Mononuclear cell (primary cell): ENCODE results near the gene CAPN7. TPM values are rescaled to one million over a fixed set of nuclear protein-coding genes. Genes with fewer than 3 reads are reported as not detected.
"Not testable (repeated sequence)": the region's sequence is repeated elsewhere in the genome, so short reads cannot be mapped to it uniquely, and the experiment has no call there.

ENCODE experiments used
- H3K27me3 ChIP-seq: 2 replicates; pipeline ENCODE4 v1.6.0; 2011; ENCODE audit warnings: low read length, control low read depth; ENCODE audit not compliant: insufficient read depth
- H3K4me1 ChIP-seq: 2 replicates; pipeline ENCODE4 v1.5.1; 2011; ENCODE audit warnings: mild to moderate bottlenecking, low read length, control low read depth; ENCODE audit not compliant: insufficient read depth
- H3K4me3 ChIP-seq: 2 replicates; pipeline ENCODE4 v1.5.1; 2011; ENCODE audit warnings: mild to moderate bottlenecking, low read length, moderate library complexity
- H3K9me3 ChIP-seq: 2 replicates; pipeline ENCODE4 v1.5.1; 2011; ENCODE audit warnings: low read depth, mild to moderate bottlenecking, control low read depth, low read length
- total RNA-seq: library from RNA; depleted of rRNA; stranded (reverse); fragments of >200 nt; gene quantifications from one replicate; pipeline ENCODE4 v1.2.3, GENCODE V29; 2012

The CAPN7 gene
- 111 TPM for total RNA-seq

DNA sequence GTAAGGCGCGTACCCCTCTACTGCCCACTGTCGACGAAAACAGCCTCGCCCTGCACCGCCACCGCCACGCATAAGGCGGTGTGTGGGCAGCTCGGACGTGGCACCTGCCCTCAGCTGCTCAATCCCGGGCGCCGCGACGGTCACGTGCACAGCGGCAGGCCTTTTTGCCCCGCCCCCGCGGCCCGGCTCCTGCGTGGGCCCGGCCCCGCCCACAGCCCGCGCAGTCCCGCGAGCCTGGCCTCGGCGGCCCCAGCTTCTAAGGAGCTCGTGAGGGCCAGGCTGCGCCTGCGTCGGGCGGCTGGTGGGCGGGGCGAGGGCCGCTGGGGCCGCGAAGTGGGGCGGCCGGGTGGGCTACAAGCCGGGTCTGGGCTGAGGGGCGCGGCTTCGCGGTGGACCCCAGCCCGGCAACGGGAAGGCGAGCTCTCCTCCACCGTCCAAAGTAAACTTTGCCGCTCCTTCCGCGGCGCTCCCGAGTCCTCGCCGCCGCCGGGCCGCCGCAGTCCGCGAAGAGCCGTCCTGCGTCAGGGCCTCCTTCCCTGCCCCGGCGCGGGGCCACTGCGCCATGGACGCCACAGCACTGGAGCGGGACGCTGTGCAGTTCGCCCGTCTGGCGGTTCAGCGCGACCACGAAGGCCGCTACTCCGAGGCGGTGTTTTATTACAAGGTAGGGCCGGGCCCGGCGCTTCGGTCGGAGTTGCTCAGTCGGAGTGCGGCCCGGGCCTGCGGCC is at the start of gene CAPN7:
Gene CAPN7, plus strand, starts transcription at position 313 of the 728 bp plus-strand sequence. Its CDS starts 250 bp downstream, at position 563.
- Histone ChIP-seq H3K27me3 (no peaks in the 10 kb centered on the region), H3K9me3 (no peaks in the 10 kb centered on the region), H3K4me1 (peaks cover 30% of the 10 kb centered on the region), H3K4me3 (peak within 1 kb of the TSS; percentile 95)

DNA sequence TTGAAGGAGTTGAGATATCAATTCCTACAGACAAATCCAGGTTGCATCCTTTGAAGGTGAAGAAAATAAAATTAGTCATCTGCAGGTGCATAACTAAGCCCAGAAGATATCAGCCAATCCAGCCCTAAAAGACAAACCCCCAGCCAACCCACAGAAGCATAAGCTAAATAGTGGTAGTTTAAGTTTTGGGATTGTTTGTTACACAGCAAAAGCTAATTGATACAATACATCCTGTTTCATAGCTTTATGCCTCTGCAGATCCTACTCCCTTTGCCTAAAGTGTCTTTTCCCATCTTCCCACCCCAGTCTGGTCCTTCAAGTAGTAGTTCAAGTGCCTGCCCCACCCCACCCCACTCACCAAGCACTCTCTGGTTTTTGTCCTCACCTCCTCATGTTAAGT is 48.6 kb upstream of the CAPN7 start:
- H3K9me3 ChIP-seq = no peaks in the 10 kb centered on the region
- no peaks in the 10 kb centered on the region for H3K4me1 ChIP-seq
- H3K4me3 ChIP-seq = no peak overlapping the region
- H3K27me3 ChIP-seq = peaks cover 37% of the 10 kb centered on the region

DNA sequence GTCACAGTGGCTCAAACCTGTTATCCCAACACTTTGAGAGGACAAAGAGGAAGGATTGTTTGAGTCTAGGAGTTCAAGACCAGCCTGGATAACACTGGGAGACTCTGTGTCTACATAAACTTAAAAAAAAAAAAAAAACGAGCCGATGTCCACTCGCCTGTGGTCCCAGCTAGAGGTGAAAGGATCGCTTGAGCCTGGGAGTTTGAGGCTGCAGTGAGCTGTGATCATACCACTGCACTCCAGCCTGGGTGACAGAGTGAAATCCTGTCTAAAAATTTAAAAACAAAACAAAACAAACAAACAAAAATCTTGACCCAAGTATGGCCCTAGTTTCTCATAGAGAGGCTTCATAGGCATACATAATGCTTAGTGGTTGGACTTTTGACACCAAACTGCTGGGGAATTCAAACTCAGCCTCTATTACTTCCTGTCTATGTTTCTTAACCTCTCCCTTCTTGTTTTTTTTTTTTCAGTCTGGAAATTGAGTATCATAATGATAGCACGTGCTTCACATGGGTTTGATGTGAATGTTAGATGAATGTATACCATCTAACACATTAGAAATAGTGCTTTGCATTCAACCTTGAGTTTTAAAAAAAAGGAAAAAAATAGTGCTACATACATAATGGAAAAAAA is 46.4 kb upstream of the CAPN7 start:
- H3K9me3 ChIP-seq = no peaks in the 10 kb centered on the region
- no peaks in the 10 kb centered on the region for H3K4me1 ChIP-seq
- no peak overlapping the region for H3K4me3 ChIP-seq
- peaks cover 25% of the 10 kb centered on the region for H3K27me3 ChIP-seq

DNA sequence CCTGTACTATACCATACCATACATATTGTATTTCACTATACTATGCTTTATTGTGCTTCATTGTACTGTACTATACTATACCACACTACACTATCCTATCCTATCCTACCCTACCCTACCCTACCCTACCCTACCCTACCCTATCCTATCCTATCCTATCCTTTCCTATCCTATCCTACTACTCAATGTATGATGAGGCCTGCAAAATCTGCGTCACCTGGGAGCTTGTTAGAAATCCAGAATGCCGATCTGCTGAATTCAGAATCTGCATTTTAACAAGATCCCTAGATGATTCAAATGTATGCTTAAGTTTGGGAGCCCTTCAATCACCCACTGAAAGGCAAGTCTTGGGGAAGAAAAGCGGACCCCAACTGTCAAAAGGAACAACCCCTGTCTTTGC is 45.4 kb upstream of the CAPN7 start:
- H3K27me3 ChIP-seq = peaks cover 17% of the 10 kb centered on the region
- H3K9me3 ChIP-seq = no peaks in the 10 kb centered on the region
- H3K4me3 ChIP-seq = no peak overlapping the region
- no peaks in the 10 kb centered on the region for H3K4me1 ChIP-seq

DNA sequence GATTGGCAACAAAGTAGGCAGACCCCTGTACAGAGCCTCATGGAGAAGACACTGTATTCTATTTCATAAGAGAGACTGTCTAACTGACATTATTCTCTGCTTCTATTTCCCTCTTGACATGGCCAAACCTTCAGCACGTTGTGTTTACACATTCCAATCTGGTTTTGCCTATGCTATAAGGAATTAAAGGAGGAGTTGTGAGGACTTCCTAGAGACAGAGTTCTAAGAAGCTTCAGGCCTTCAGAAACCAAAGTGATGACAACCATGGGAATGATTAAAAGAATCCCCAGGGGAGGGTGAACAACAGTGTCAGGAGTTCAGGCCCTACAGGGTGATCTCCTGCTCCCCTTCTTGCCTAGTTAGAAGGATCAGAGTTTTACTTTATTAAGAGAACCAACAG is 44.9 kb upstream of the CAPN7 start:
- Histone ChIP-seq H3K9me3 (no peaks in the 10 kb centered on the region), H3K4me1 (no peaks in the 10 kb centered on the region), H3K4me3 (no peak overlapping the region), H3K27me3 (peaks cover 12% of the 10 kb centered on the region)

DNA sequence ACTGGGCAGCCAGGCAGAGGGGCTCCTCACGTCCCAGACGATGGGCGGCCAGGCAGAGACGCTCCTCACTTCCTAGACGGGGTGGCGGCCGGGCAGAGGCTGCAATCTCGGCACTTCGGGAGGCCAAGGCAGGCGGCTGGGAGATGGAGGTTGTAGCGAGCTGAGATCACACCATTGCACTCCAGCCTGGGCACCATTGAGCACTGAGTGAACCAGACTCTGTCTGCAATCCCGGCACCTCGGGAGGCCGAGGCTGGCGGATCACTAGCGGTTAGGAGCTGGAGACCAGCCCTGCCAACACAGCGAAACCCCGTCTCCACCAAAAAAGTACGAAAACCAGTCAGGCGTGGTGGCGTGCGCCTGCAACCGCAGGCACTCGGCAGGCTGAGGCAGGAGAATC is 42.4 kb upstream of the CAPN7 start:
- not testable (repeated sequence) for H3K4me3 ChIP-seq, H3K9me3 ChIP-seq, H3K27me3 ChIP-seq, H3K4me1 ChIP-seq

DNA sequence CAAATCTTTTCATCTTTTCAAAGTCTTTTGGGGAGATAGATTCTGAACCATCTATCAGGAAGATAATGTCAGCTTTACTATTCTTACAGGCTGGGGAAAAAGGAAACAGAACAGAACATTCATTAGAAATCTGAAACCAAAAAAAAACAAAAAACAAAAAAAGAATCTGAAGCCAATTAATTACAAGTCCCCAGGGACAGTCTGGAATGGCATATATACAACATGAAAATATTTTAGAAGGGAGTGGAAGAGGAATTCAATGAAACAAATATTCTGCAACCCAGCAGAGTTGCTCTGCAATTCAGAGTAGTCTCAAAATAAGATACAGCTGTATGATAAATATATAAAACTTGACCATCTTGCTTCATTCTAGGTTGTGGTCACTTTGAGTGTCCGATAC is 41.7 kb upstream of the CAPN7 start:
- Histone ChIP-seq H3K4me3 (no peak overlapping the region), H3K27me3 (no peaks in the 10 kb centered on the region), H3K4me1 (no peaks in the 10 kb centered on the region), H3K9me3 (no peaks in the 10 kb centered on the region)

DNA sequence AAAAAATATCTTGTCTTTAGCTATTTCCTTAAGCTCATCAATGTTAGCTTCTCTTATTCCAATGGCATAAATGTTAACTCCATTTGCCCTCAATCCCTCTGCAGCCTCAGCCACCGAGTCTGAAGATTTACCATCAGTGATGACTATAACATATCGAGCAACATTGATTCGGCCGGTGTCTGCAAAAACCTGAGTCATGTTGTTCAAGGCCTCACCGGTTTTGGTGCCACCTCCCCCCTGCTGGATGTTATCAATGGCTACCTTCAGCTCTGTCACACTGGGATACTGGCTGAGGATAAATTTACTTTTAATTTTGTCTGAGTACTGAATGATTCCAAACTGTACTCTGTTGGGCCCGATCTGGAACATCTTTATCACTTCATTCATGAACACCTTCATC is 41.0 kb upstream of the CAPN7 start:
- Histone ChIP-seq H3K4me3 (no peak overlapping the region), H3K27me3 (no peaks in the 10 kb centered on the region), H3K4me1 (no peaks in the 10 kb centered on the region), H3K9me3 (no peaks in the 10 kb centered on the region)

DNA sequence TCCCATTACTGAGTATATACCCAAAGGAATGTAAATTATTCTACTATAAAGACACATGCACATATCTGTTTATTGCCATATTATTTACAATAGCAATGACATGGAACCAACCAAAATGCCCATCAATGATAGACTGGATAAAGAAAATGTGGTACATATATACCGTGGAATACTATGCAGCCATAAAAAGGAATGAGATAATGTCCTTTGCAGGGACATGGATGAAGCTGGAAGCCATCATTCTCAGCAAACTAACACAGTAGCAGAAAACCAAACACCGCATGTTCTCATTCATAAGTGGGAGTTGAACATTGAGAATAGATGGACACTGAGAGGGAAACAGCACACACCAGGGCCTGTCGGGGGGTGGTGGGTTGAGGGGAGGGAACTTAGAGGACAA is 39.7 kb upstream of the CAPN7 start:
- not testable (repeated sequence) for H3K9me3 ChIP-seq, H3K4me3 ChIP-seq, H3K4me1 ChIP-seq, H3K27me3 ChIP-seq

DNA sequence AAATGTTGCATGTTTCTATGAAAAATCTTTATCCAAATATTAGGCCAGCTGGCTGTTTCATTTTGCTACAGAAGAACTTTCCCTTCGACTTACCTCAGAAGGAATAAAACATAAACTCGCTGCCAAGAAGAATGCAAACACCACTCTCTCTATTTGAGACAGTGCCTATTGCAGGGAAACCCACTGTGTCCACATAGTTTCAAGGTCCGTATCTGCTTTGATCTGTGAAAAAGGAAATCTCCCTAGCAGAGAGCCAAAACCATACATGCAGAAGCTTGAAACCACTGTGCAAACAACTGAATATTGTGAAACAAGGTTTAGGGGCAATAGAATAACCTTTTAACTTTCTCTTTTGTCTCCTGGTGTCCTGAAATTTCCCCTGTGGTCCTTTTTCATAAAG is 35.0 kb upstream of the CAPN7 start:
- no peaks in the 10 kb centered on the region for H3K4me1 ChIP-seq
- H3K9me3 ChIP-seq = no peaks in the 10 kb centered on the region
- no peak overlapping the region for H3K4me3 ChIP-seq
- H3K27me3 ChIP-seq = peaks cover 4% of the 10 kb centered on the region

DNA sequence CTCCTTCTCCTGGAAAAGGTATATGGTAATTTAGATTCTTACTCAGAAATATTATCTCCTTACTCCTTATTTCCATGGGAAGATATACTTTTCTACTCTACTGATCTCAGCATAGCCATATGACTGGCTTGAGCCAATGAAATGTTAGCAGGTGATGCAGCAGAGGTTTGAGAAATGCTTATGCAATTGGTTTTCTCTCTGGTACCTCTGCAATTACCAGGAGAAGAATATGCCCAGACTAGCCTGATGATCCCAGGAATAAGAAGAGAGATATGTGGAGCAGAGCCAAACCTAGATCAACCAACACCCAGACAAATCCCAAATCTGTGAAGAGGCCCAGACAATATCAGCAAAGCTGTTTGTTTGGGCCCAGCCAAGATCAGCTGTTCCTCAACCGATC is 33.2 kb upstream of the CAPN7 start:
- H3K4me1 ChIP-seq = no peaks in the 10 kb centered on the region

DNA sequence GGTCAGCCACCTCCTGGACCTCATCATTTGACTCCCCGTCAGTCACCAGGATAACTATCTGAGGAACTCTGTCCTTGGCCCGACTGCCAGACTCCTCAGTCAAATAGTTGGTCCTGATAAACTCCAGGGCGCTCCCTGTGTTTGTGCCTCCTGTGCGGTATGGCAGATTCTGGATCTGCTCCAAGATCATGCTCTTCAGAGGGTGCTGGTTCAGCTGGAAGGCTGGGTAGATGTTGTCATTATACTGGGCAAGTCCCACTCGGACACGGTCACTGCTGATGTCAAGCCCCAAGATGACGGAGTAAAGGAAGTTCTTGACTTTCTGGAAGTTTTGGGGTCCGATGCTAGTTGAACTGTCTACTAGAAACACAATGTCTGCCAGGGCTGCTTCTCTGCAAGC is 31.1 kb upstream of the CAPN7 start:
- Histone ChIP-seq H3K27me3 (peaks cover 4% of the 10 kb centered on the region), H3K9me3 (no peaks in the 10 kb centered on the region), H3K4me1 (no peaks in the 10 kb centered on the region), H3K4me3 (no peak overlapping the region)

More for the DNA sequence above, 33.2 kb upstream of the CAPN7 start:
- Histone ChIP-seq H3K27me3 (peaks cover 4% of the 10 kb centered on the region), H3K4me3 (no peak overlapping the region), H3K9me3 (no peaks in the 10 kb centered on the region)

DNA sequence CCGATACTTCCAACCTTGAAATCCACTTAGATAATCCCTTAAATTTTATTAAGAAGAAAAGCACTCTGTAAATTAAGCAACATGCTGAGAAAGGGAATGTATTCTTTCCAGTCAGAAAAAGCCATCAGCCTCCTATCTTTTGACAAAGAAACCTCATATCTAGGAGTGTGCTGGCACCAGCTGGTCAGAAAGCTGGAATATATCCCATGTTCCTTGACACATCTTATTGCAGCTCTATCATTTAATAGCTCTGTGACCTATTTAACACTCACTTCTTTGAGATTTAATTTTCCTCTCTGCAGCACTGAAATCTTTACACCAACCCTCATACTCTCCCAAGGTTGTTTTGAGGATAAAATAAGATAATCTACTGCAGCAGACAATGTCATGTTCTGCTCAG is 30.4 kb upstream of the CAPN7 start:
- Histone ChIP-seq H3K27me3 (peaks cover 4% of the 10 kb centered on the region), H3K9me3 (no peaks in the 10 kb centered on the region), H3K4me3 (no peak overlapping the region), H3K4me1 (no peaks in the 10 kb centered on the region)

DNA sequence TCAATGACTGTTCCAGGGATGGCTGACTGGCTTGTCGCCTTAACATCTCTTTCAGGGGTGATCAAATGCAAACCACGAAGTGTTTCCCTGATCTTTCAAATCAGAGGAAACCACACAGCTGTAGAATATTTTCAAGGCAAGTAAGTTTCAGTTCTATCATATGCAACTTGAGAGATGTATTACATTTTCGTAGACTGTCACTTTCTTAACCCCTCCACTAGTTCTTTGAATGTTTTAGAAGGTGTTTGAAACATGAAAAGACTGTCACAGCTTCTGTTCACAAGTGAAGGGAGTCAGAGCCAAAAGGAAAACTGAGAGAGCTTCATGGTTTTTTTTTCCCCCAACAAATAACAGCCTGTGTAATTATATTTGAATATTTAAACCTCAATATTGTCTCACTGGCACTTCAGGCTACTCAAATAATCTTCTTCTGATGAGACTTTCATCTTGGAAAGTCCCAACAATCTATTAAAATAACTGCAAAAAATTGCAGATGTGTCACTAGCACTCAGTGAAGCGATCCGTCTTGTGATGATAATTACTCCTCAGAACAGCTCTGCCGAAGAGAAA is 25.9 kb upstream of the CAPN7 start:
- Histone ChIP-seq H3K4me3 (no peak overlapping the region), H3K27me3 (peaks cover 4% of the 10 kb centered on the region), H3K4me1 (no peaks in the 10 kb centered on the region), H3K9me3 (no peaks in the 10 kb centered on the region)

DNA sequence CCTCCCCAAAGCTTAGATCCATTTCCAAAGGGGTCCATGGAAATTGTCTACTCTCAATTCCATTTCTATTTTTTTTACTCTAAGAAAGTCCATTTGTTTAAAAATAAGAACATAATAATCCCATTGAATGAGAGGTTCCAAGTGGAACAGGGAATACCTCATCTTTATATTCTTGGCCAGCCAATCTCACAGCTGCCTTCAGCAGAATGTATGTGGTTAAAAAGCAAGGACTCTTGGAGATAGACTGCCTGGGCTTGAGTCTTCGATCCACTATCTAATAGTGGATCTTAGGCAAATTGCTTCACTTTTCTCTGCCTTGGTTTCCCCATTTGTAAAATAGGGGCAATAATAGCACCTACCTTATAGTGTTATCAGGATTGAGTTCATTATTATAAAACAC is 24.5 kb upstream of the CAPN7 start:
- Histone ChIP-seq H3K9me3 (no peaks in the 10 kb centered on the region), H3K4me1 (no peaks in the 10 kb centered on the region), H3K27me3 (no peaks in the 10 kb centered on the region), H3K4me3 (no peak overlapping the region)

DNA sequence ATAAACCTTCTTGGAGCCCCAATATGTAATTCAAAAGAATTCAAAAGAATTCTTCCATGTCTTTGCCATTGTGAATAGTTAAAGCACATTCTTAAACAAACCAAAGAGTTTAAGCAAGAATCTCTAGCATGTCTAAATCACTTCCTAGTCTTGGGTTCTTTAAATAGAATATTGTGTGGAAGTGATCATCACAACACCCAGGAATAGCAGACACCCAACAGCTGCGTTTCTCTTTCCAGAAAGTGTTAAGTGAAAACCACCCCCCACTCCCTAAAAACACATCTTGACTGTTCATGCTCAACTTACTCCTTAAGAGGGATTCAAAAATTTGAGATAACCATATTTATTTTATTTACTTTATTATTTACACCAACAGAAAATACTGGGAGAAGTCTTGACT is 24.1 kb upstream of the CAPN7 start:
- H3K4me1 ChIP-seq = no peaks in the 10 kb centered on the region
- H3K9me3 ChIP-seq = no peaks in the 10 kb centered on the region
- H3K27me3 ChIP-seq = no peaks in the 10 kb centered on the region
- no peak overlapping the region for H3K4me3 ChIP-seq
